WTC11 (cell line): ENCODE results near the gene AMD1.

Experiments
- HMGA2 ChIP-seq: fragments of 250-450 bp; sonication (Bioruptor Pico); IDR thresholded peaks from 2 replicates; pipeline ENCODE4 v1.4.0; 2021; ENCODE audit warnings: mild to moderate bottlenecking, moderate library complexity
- ZNF423 ChIP-seq: fragments of 250-450 bp; sonication (Bioruptor Pico); IDR thresholded peaks from 2 replicates; pipeline ENCODE4 v2.1.2; 2022; ENCODE audit warnings: mild to moderate bottlenecking, moderate library complexity
- TF ChIP-seq, protein P1 (sequence below): fragments of 200-600 bp; IDR thresholded peaks from 2 replicates; pipeline ENCODE4 v1.8.0; 2022; ENCODE audit warnings: antibody characterized with exemption
- TF ChIP-seq, protein P2 (sequence below): sonication (generic); formaldehyde crosslinking; IDR thresholded peaks from 2 replicates; pipeline ENCODE4 v1.8.1; 2022; ENCODE audit warnings: low read depth, missing genetic modification reagents, borderline replicate concordance

- TF ChIP-seq, protein P1, sequence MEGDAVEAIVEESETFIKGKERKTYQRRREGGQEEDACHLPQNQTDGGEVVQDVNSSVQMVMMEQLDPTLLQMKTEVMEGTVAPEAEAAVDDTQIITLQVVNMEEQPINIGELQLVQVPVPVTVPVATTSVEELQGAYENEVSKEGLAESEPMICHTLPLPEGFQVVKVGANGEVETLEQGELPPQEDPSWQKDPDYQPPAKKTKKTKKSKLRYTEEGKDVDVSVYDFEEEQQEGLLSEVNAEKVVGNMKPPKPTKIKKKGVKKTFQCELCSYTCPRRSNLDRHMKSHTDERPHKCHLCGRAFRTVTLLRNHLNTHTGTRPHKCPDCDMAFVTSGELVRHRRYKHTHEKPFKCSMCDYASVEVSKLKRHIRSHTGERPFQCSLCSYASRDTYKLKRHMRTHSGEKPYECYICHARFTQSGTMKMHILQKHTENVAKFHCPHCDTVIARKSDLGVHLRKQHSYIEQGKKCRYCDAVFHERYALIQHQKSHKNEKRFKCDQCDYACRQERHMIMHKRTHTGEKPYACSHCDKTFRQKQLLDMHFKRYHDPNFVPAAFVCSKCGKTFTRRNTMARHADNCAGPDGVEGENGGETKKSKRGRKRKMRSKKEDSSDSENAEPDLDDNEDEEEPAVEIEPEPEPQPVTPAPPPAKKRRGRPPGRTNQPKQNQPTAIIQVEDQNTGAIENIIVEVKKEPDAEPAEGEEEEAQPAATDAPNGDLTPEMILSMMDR = no peak
- TF ChIP-seq, protein P2, sequence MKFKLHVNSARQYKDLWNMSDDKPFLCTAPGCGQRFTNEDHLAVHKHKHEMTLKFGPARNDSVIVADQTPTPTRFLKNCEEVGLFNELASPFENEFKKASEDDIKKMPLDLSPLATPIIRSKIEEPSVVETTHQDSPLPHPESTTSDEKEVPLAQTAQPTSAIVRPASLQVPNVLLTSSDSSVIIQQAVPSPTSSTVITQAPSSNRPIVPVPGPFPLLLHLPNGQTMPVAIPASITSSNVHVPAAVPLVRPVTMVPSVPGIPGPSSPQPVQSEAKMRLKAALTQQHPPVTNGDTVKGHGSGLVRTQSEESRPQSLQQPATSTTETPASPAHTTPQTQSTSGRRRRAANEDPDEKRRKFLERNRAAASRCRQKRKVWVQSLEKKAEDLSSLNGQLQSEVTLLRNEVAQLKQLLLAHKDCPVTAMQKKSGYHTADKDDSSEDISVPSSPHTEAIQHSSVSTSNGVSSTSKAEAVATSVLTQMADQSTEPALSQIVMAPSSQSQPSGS (CRISPR knock-in tag) = no peak
- TF ChIP-seq ZNF423 (CRISPR knock-in tag) (no peak), HMGA2 (CRISPR knock-in tag) (no peak)
Measured at GRCh38 chr6:110856296-110856695, 18.3 kb upstream of the AMD1 start.
